ENCODE data around the gene SERPINC1. TPM values are rescaled to one million over a fixed set of nuclear protein-coding genes. Genes with fewer than 3 reads are reported as not detected.
A peak's percentile ranks its signal among the peaks of the same experiment; 100 is the strongest.

Gene SERPINC1
- total and polyA plus RNA-seq, 2 of the 13 experiments (the other 11 are each of a cell fraction or from before 2014, with no cell fraction given) = 142 to 205 TPM

- peak; percentile 50; the same call in 1 of the 2 replicates for TF ChIP-seq UBTF (CRISPR knock-in tag; IDR thresholded peaks at IDR 0.05)
- TF ChIP-seq SALL2 (CRISPR knock-in tag; IDR thresholded peaks at IDR 0.05) = peak; percentile 49; the same call in 1 of the 2 replicates
- TF ChIP-seq, protein P1, sequence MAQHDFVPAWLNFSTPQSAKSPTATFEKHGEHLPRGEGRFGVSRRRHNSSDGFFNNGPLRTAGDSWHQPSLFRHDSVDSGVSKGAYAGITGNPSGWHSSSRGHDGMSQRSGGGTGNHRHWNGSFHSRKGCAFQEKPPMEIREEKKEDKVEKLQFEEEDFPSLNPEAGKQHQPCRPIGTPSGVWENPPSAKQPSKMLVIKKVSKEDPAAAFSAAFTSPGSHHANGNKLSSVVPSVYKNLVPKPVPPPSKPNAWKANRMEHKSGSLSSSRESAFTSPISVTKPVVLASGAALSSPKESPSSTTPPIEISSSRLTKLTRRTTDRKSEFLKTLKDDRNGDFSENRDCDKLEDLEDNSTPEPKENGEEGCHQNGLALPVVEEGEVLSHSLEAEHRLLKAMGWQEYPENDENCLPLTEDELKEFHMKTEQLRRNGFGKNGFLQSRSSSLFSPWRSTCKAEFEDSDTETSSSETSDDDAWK (CRISPR knock-in tag; IDR thresholded peaks at IDR 0.05) = no peak
- no peak for TF ChIP-seq ZNF780A (CRISPR knock-in tag; IDR thresholded peaks at IDR 0.05)
- peak; percentile 92 for TF ChIP-seq SSRP1 (CRISPR knock-in tag; IDR thresholded peaks at IDR 0.05)
- TF ChIP-seq HMGXB3 (CRISPR knock-in tag; IDR thresholded peaks at IDR 0.05; ENCODE audit: borderline replicate concordance) = peak; percentile 61; the same call in 1 of the 2 replicates
- TF ChIP-seq ZNF44 (CRISPR knock-in tag; IDR thresholded peaks at IDR 0.05) = no peak
- no peak for TF ChIP-seq HNRNPK (IDR thresholded peaks at IDR 0.05; ENCODE audit: low read depth, low read length, poor library complexity, severe bottlenecking)
- TF ChIP-seq PAXIP1 (CRISPR knock-in tag; conservative IDR thresholded peaks at IDR 0.05) = peak; percentile 5
- no peak for TF ChIP-seq NFKB2 (CRISPR knock-in tag; IDR thresholded peaks at IDR 0.05; ENCODE audit: borderline replicate concordance)
- TF ChIP-seq, protein P2, sequence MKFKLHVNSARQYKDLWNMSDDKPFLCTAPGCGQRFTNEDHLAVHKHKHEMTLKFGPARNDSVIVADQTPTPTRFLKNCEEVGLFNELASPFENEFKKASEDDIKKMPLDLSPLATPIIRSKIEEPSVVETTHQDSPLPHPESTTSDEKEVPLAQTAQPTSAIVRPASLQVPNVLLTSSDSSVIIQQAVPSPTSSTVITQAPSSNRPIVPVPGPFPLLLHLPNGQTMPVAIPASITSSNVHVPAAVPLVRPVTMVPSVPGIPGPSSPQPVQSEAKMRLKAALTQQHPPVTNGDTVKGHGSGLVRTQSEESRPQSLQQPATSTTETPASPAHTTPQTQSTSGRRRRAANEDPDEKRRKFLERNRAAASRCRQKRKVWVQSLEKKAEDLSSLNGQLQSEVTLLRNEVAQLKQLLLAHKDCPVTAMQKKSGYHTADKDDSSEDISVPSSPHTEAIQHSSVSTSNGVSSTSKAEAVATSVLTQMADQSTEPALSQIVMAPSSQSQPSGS (CRISPR knock-in tag; IDR thresholded peaks at IDR 0.05) = peak; percentile 84
- TF ChIP-seq NPAS2 (CRISPR knock-in tag; IDR thresholded peaks at IDR 0.05; ENCODE audit: borderline replicate concordance) = no peak
- TF ChIP-seq ZBTB44 (CRISPR knock-in tag; IDR thresholded peaks at IDR 0.05) = no peak
- no peak for TF ChIP-seq ZSCAN9 (CRISPR knock-in tag; IDR thresholded peaks at IDR 0.05; ENCODE audit: borderline replicate concordance)
Observed at GRCh38 chr1:173867753-173868265, 49.3 kb downstream of the SERPINC1 start, which contains the start of gene GAS5 (continued).

Data from HepG2 (cell line).